Spinal cord (tissue), 10 donors: ENCODE data around the gene DNTT. TPM values are rescaled to one million over a fixed set of nuclear protein-coding genes. Genes with fewer than 3 reads are reported as not detected.
A peak's percentile ranks its signal among the peaks of the same experiment; 100 is the strongest.

ENCODE experiments used
- DNase-seq, 6 donors: peaks; one replicate each; pipeline versions ENCODE4 v3.0.0 to v3.0.0-alpha.2; 2013 to 2015; ENCODE audit warnings: low spot score in 6 of 6, low read depth in 4 of 6
- H3K27ac ChIP-seq: one replicate; pipeline ENCODE4 v1.5.1; 2013; ENCODE audit warnings: low read depth, low read length, control low read depth
- H3K27me3 ChIP-seq: one replicate; pipeline ENCODE4 v1.6.1; 2013; ENCODE audit warnings: low read length; ENCODE audit not compliant: control insufficient read depth, insufficient read depth
- H3K36me3 ChIP-seq: one replicate; pipeline ENCODE4 v1.6.1; 2013; ENCODE audit warnings: low read length; ENCODE audit not compliant: control insufficient read depth, insufficient read depth
- H3K4me1 ChIP-seq: one replicate; pipeline ENCODE4 v1.6.1; 2013; ENCODE audit warnings: low read length; ENCODE audit not compliant: control insufficient read depth, insufficient read depth
- H3K4me3 ChIP-seq: one replicate; pipeline ENCODE4 v1.5.1; 2013; ENCODE audit warnings: low read depth, low read length, control low read depth
- H3K9me3 ChIP-seq: one replicate; pipeline ENCODE4 v1.6.1; 2013; ENCODE audit warnings: low read length; ENCODE audit not compliant: control insufficient read depth, insufficient read depth
- WGBS: methylation state at CpG from one replicate; pipeline ENCODE4 v1.1.5; 2013; ENCODE audit warnings: missing lambda C conversion rate; ENCODE audit not compliant: insufficient coverage; 5-methylcytosine and 5-hydroxymethylcytosine counted together
- polyA plus RNA-seq, 2 donors: library from polyadenylated mRNA; unstranded; fragments of 120-200 nt; gene quantifications; one replicate each; pipeline ENCODE4 v1.2.1, GENCODE V29; 2013; ENCODE audit not compliant: insufficient read length in 2 of 2
- total RNA-seq, 2 donors: library from RNA; depleted of rRNA in 1 of 2; stranded (reverse); fragments of 120-200 nt in 1 of 2; fragments of >200 nt in 1 of 2; gene quantifications; one replicate each; pipeline versions ENCODE4 v1.2.3 to v1.2.4, GENCODE V29; 2013 to 2014
- donor health status: healthy.

The DNTT gene
- total and polyA plus RNA-seq, 4 donors, result 0.08 to 0.20 (median 0.11) TPM; not detected in 1

GRCh38 chr10:96338279-96338925 is 34.2 kb downstream of the DNTT start:
- DNase-seq, result peak in 2 of 6 donors; percentile 6 to 11
- Histone ChIP-seq H3K27me3 (peaks cover 2% of the 10 kb centered on the region), H3K9me3 (no peaks in the 10 kb centered on the region), H3K4me1 (peaks cover 7% of the 10 kb centered on the region), H3K27ac (no peak overlapping the region), H3K36me3 (no peaks in the 10 kb centered on the region), H3K4me3 (no peak overlapping the region)
- WGBS, result 21% methylated on average over 3 of the region's 5 CpGs

- H3K9me3 ChIP-seq, result no peaks in the 10 kb centered on the region
- no CpG with 5 or more reads among the region's 4 CpGs for WGBS
- H3K27ac ChIP-seq, result no peak overlapping the region
- DNase-seq, result no peak
- H3K36me3 ChIP-seq, result no peaks in the 10 kb centered on the region
- H3K27me3 ChIP-seq, result no peaks in the 10 kb centered on the region
- peaks cover 7% of the 10 kb centered on the region for H3K4me1 ChIP-seq
- H3K4me3 ChIP-seq, result no peak overlapping the region
Observed at GRCh38 chr10:96339383-96339782, 35.1 kb downstream of the DNTT start.

- peak in 5 of 6 donors; percentile 26 to 89 (median 44) for DNase-seq
- Histone ChIP-seq H3K27ac (no peak overlapping the region), H3K4me1 (peaks cover 7% of the 10 kb centered on the region), H3K36me3 (no peaks in the 10 kb centered on the region), H3K9me3 (no peaks in the 10 kb centered on the region), H3K4me3 (no peak overlapping the region), H3K27me3 (no peaks in the 10 kb centered on the region)
- 6% methylated on average over 2 of the region's 7 CpGs for WGBS
Observed at GRCh38 chr10:96339956-96340904, 36.0 kb downstream of the DNTT start.

- no peaks in the 10 kb centered on the region for H3K36me3 ChIP-seq
- H3K4me1 ChIP-seq, result peaks cover 7% of the 10 kb centered on the region
- H3K4me3 ChIP-seq, result no peak overlapping the region
- no peak overlapping the region for H3K27ac ChIP-seq
- WGBS, result 29% methylated on average over 3 of the region's 5 CpGs
- peaks cover under 1% of the 10 kb centered on the region for H3K9me3 ChIP-seq
- no peak for DNase-seq
- H3K27me3 ChIP-seq, result no peaks in the 10 kb centered on the region
Observed at GRCh38 chr10:96341219-96342182, 37.3 kb downstream of the DNTT start.

GRCh38 chr10:96342402-96342801 is 38.2 kb downstream of the DNTT start:
- Histone ChIP-seq H3K27me3 (no peaks in the 10 kb centered on the region), H3K9me3 (peaks cover 3% of the 10 kb centered on the region), H3K27ac (no peak overlapping the region), H3K36me3 (no peaks in the 10 kb centered on the region), H3K4me1 (peaks cover 7% of the 10 kb centered on the region), H3K4me3 (no peak overlapping the region)
- DNase-seq, result no peak
- WGBS, result no CpG with 5 or more reads among the region's 4 CpGs

GRCh38 chr10:96344178-96344577 is 39.9 kb downstream of the DNTT start:
- no CpG with 5 or more reads among the region's 4 CpGs for WGBS
- DNase-seq, result no peak
- Histone ChIP-seq H3K27me3 (no peaks in the 10 kb centered on the region), H3K4me3 (no peak overlapping the region), H3K36me3 (no peaks in the 10 kb centered on the region), H3K27ac (no peak overlapping the region), H3K4me1 (no peaks in the 10 kb centered on the region), H3K9me3 (peaks cover 3% of the 10 kb centered on the region)

GRCh38 chr10:96345222-96345621 is 41.0 kb downstream of the DNTT start:
- no peaks in the 10 kb centered on the region for H3K4me1 ChIP-seq
- H3K27me3 ChIP-seq, result no peaks in the 10 kb centered on the region
- no peak for DNase-seq
- no CpG with 5 or more reads among the region's 2 CpGs for WGBS
- H3K4me3 ChIP-seq, result no peak overlapping the region
- no peaks in the 10 kb centered on the region for H3K36me3 ChIP-seq
- H3K9me3 ChIP-seq, result peaks cover 3% of the 10 kb centered on the region
- H3K27ac ChIP-seq, result no peak overlapping the region

GRCh38 chr10:96346295-96346694 is 42.1 kb downstream of the DNTT start:
- no peak for DNase-seq
- H3K27ac ChIP-seq, result no peak overlapping the region
- H3K9me3 ChIP-seq, result peaks cover 3% of the 10 kb centered on the region
- no peaks in the 10 kb centered on the region for H3K27me3 ChIP-seq
- no CpG with 5 or more reads among the region's 1 CpG for WGBS
- H3K4me3 ChIP-seq, result no peak overlapping the region
- H3K36me3 ChIP-seq, result no peaks in the 10 kb centered on the region
- no peaks in the 10 kb centered on the region for H3K4me1 ChIP-seq

GRCh38 chr10:96352027-96352426 is 47.8 kb downstream of the DNTT start:
- Histone ChIP-seq H3K4me3 (no peak overlapping the region), H3K36me3 (no peaks in the 10 kb centered on the region), H3K27me3 (no peaks in the 10 kb centered on the region), H3K9me3 (no peaks in the 10 kb centered on the region), H3K27ac (no peak overlapping the region), H3K4me1 (no peaks in the 10 kb centered on the region)
- DNase-seq, result no peak
